HG02938 (cell line): ENCODE measurements around the gene PLA2G2C.

Experiments
- ATAC-seq: cut with Tn5 transposase; IDR thresholded peaks from one replicate; pipeline ENCODE4 v1.9.1; 2021; ENCODE audit warnings: mild to moderate bottlenecking, moderate library complexity; ENCODE audit not compliant: unreplicated experiment

The PLA2G2C gene

GRCh38 chr1:20184997-20185833 lies 1.1 kb downstream of the PLA2G2C start:
- ATAC-seq: no peak

GRCh38 chr1:20184481-20184900 lies 1.8 kb downstream of the PLA2G2C start:
- ATAC-seq: no peak

- ATAC-seq: no peak
Measured at GRCh38 chr1:20183616-20184271, 2.6 kb downstream of the PLA2G2C start.

GRCh38 chr1:20183035-20183434 lies 3.3 kb downstream of the PLA2G2C start:
- no peak for ATAC-seq

GRCh38 chr1:20182415-20182814 lies 3.9 kb downstream of the PLA2G2C start:
- no peak for ATAC-seq

DNA sequence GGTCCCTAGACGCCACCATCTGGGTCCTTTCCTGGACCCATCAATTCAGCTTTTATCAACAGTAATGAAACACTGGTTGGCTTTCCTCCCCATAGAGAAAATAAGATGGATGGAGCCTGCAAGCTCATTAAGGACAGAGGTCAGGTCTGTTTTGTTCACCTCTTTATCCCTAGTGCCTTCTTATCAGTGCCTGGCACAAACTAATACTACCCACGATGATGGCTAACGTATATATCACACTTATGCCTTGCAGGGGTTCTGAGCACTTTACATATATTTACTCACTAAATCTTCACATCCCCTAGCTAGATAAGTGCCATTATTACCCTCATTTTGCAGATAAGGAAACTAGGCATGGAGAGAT lies 5.5 kb downstream of the PLA2G2C start:
- ATAC-seq: no peak

- ATAC-seq: no peak
Measured at GRCh38 chr1:20180129-20180843, 6.0 kb downstream of the PLA2G2C start.

DNA sequence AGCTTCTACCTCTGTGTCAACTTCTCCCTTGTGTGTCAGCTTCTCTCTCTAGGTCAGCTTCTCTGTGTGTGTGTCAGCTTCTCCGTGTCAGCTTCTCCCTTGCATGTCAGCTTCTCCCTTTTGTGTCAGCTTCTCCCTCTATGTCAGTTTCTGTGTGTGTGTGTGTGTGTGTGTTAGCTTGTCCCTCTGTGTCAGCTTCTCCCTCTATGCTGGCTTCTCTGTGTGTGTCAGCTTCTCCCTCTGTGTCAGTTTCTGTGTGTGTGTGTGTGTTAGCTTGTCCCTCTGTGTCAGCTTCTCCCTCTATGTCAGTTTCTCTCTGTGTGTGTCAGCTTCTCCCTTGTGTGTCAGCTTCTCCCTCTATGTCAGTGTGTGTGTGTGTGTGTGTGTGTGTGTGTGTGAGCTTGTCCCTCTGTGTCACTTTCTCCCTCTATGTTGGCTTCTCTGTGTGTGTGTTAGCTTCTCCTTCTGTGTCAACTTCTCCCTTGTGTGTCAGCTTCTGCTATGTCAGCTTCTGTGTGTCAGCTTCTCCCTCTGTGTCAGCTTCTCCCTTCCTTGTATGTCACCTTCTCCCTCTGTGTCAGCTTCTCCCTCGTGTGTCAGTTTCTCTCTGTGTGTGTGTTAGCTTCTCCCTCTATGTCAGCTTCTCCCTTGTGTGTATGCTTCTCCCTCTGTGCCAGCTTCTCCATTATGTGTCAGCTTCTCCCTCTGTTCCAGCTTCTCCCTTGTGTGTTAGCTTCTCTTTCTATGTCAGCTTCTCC lies 6.8 kb downstream of the PLA2G2C start:
- ATAC-seq: no peak

DNA sequence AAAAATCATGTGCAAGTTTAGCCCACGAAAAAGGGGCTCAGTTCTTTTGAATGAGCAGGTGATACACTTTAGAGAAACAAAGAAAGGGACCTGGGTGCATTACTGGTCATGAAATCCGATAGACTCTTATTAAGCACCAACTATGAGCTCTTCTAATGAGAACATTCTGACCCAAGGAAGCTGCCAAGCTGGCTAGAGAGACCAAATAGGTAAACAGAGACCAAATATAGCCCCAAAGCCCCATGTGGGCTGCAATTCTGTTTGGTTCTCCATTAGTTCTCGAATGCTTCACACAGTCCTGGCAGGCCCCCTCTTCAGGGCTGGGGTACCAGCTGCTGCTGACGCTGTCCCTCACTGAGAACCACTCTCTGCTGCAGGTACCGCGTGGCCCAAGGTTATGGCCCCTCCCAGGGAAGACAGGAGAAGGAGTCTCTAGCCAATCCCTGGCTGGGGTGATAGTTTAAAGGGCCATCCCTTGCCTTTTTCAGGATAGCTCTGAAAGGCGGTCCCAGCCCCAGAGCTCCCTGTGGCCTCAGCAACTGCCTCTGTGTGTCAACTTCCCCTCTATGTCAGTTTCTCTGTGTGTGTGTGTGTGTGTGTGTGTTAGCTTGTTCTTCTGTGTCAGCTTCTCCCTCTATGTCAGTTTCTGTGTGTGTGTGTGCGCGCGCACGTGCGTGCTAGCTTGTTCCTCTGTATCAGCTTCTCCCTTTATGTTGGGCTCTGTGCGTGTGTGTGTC lies 7.5 kb downstream of the PLA2G2C start:
- no peak for ATAC-seq

DNA sequence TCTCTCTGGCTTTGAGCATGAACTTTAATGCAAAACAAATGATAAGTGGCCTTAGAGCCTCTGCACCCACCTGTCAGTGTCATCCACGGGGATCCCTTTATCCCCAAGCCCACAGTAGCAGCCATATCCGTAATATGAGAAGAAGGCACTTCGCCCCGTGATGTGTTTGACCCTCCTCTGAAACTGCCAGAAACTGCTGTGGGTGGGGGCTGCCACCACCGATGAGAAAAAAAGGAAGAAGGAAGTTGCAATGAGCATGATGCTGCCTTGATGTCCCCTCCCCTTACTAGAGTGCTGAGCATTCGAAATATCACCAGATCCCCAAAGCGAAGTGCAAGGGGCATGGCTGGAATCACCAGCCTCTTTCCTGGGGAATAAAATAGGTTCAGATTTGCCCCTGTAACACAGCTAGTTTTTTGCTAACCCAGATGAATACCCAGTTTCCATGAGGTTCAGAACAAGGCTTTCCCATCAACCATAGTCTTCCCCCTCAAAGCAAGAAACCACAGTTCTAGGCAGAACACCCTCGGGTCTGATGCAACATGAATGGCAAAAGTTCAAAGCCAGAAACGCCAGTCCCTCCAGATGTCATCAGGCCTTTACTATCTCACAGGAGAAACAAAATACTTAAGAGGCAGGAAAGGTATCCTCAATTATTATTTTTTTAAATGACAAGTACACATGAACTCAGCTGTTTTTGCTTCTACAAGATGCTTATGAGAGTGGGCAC lies 11.2 kb downstream of the PLA2G2C start:
- ATAC-seq: no peak

- ATAC-seq: no peak
Measured at GRCh38 chr1:20172033-20172590, 14.2 kb downstream of the PLA2G2C start.

GRCh38 chr1:20169932-20170331 lies 16.4 kb downstream of the PLA2G2C start:
- no peak for ATAC-seq

DNA sequence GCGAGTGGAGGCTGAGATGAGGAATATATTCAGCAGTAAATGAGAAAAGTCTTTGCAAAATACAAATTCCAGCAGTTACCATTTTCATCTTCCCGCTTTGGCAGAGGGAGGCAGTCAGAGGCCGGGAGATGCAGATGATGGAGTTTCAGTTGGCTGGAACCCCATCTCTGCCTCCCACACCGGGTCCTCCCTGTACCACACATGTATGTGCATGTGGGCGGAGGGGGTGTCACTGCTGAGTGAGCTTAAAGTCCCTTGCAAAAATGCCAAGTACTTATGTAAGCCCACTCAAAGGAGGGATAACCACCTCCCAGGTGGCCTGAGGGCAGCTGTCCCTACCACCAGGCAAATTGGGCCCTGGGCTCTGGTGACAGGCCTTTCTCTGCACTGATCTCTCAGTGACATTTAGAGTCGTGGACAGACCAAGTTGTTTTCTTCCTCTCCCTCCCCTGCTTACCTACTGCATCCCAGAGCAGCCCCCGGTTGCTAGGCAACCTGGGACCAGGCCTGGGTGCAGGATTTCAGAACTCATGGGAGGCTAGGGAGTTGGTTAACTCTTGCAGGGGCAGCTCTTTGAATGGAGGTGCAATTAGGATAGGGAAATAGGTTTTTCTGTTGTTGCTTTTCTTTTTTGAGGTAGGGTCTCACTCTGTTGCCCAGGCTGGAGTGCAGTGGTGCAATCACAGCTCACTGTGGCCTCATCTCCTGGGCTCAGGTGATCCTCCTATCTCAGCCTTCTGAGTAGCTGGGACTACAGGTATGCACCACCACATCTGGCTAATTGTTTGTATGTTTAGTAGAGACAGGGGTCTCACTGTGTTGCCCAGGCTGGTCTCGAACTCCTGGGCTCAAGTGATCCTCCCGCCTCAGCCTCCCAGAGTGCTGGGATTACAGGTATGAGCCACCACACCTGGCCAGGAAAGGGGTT lies 17.5 kb downstream of the PLA2G2C start:
- no peak for ATAC-seq

DNA sequence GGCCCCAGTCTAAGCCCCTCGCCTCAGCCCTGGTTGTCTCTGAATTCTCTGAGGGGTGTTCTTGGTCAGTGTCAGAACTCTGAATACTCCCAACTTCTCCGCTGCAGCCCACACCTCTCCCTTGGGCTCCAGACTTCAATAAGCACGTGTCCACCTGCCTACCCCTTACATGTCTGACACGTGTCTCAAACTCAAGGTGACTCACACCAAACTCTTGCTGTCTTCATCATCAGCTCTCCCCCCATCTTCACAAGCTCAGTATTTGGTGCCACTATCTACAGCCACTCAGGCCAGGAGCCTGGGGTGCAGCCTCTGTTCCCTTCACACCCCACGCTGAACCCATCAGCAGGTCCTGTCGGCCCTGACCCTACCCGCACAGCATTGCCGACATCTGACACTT lies 19.2 kb downstream of the PLA2G2C start:
- no peak for ATAC-seq

DNA sequence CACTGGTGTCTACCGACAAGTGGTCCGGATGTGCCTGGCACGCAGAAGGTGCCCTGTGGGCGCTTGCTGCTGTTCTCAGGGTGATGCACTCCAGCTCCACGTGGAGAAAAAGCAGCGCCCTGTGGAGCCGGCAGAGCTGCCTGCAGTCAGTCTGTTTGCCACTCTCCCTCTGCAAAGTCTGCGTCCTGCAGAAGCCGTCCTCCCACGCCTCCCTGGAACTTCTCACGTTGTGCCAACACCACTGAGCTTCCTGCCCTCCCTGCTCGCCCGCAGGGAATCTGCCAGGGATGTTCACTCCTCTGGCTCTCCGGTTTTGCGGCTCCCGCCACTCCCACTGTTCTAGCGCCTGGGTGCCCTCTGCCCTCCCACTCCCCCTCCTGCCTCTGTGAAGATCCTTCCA lies 20.3 kb downstream of the PLA2G2C start:
- ATAC-seq: no peak

- no peak for ATAC-seq
Measured at GRCh38 chr1:20165522-20165951, 20.8 kb downstream of the PLA2G2C start.

DNA sequence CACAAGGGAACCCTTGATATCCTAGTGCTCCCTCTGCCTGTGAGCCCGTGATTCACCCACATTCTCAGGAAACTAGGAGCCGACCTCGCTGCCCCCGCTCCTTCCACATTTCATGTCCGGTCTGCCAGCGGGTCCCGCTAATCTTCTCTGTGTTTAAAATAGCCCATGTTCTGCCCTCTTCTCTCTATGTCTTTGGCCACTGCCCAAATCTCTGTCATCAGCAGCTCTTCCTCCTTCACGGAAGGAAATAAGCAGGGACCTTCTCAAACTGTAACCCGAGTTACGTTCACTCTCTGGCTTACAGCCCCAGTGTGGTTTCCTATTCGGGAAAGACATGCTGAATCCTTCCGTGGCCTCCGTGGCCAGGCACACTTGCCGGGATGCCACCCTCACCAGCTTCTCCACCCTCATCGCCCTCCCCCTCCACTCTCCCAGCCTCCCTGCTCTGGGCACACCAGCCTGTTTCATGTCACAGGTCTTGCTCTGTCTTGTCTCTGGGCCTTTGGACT lies 21.6 kb downstream of the PLA2G2C start:
- ATAC-seq: no peak

- no peak for ATAC-seq
Measured at GRCh38 chr1:20160034-20160433, 26.3 kb downstream of the PLA2G2C start.
